AG09309 (cell line): Measurements from ENCODE around the gene KIAA0930.

ENCODE experiments used
- DNase-seq: peaks from one replicate; pipeline ENCODE4 v3.0.0-alpha.2; 2010; ENCODE audit warnings: low read depth
- H3K4me3 ChIP-seq: 2 replicates; pipeline ENCODE4 v1.5.1; 2011; ENCODE audit warnings: mild to moderate bottlenecking, low read depth, low read length, moderate library complexity; ENCODE audit not compliant: control insufficient read depth
- CTCF ChIP-seq: IDR thresholded peaks from 2 replicates; pipeline ENCODE4 v1.5.1; 2011; ENCODE audit warnings: mild to moderate bottlenecking, low read depth, low read length, inconsistent platforms; ENCODE audit not compliant: insufficient read depth, control insufficient read depth; ENCODE audit errors: missing control alignments

KIAA0930 gene

GRCh38 chr22:45155050-45155840, 85.4 kb downstream of the KIAA0930 start:
- no peak for TF ChIP-seq CTCF
- DNase-seq, result peak; percentile 48
- no peak overlapping the region for H3K4me3 ChIP-seq

- DNase-seq, result peak; percentile 50
- H3K4me3 ChIP-seq, result no peak overlapping the region
- TF ChIP-seq CTCF, result no peak
Measured at GRCh38 chr22:45154383-45154782, 86.3 kb downstream of the KIAA0930 start.

- H3K4me3 ChIP-seq, result no peak overlapping the region
- no peak for DNase-seq
- TF ChIP-seq CTCF, result no peak
Measured at GRCh38 chr22:45151503-45151902, 89.2 kb downstream of the KIAA0930 start.

- H3K4me3 ChIP-seq, result no peak overlapping the region
- TF ChIP-seq CTCF, result no peak
- DNase-seq, result no peak
Measured at GRCh38 chr22:45150139-45150538, 90.6 kb downstream of the KIAA0930 start.

- H3K4me3 ChIP-seq, result no peak overlapping the region
- no peak for TF ChIP-seq CTCF
- DNase-seq, result no peak
Measured at GRCh38 chr22:45149671-45150070, 91.0 kb downstream of the KIAA0930 start.

- no peak for TF ChIP-seq CTCF
- H3K4me3 ChIP-seq, result no peak overlapping the region
- DNase-seq, result no peak
Measured at GRCh38 chr22:45144916-45145315, 95.8 kb downstream of the KIAA0930 start.

- no peak for TF ChIP-seq CTCF
- no peak overlapping the region for H3K4me3 ChIP-seq
- no peak for DNase-seq
Measured at GRCh38 chr22:45142376-45142775, 98.3 kb downstream of the KIAA0930 start.
